Measurements from ENCODE around the gene ZNRF3. TPM values are rescaled to one million over a fixed set of nuclear protein-coding genes. Genes with fewer than 3 reads are reported as not detected.

Gene ZNRF3
- polyA plus RNA-seq, 1 donor from 2014 or later = 2.9 TPM

- no peak overlapping the region for H3K27ac ChIP-seq (ENCODE audit: low read length)
- no peak overlapping the region for H3K9ac ChIP-seq (ENCODE audit: low read length)
- TF ChIP-seq, protein P1, sequence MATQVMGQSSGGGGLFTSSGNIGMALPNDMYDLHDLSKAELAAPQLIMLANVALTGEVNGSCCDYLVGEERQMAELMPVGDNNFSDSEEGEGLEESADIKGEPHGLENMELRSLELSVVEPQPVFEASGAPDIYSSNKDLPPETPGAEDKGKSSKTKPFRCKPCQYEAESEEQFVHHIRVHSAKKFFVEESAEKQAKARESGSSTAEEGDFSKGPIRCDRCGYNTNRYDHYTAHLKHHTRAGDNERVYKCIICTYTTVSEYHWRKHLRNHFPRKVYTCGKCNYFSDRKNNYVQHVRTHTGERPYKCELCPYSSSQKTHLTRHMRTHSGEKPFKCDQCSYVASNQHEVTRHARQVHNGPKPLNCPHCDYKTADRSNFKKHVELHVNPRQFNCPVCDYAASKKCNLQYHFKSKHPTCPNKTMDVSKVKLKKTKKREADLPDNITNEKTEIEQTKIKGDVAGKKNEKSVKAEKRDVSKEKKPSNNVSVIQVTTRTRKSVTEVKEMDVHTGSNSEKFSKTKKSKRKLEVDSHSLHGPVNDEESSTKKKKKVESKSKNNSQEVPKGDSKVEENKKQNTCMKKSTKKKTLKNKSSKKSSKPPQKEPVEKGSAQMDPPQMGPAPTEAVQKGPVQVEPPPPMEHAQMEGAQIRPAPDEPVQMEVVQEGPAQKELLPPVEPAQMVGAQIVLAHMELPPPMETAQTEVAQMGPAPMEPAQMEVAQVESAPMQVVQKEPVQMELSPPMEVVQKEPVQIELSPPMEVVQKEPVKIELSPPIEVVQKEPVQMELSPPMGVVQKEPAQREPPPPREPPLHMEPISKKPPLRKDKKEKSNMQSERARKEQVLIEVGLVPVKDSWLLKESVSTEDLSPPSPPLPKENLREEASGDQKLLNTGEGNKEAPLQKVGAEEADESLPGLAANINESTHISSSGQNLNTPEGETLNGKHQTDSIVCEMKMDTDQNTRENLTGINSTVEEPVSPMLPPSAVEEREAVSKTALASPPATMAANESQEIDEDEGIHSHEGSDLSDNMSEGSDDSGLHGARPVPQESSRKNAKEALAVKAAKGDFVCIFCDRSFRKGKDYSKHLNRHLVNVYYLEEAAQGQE (IDR thresholded peaks at IDR 0.05; ENCODE audit: borderline replicate concordance) = no peak
- TF ChIP-seq EZH2 (IDR thresholded peaks at IDR 0.05; ENCODE audit: borderline replicate concordance, insufficient read depth, low read length, poor library complexity, severe bottlenecking) (no peak), CTCF (IDR thresholded peaks at IDR 0.05; ENCODE audit: poor library complexity, severe bottlenecking) (no peak), MXI1 (conservative IDR thresholded peaks at IDR 0.05; ENCODE audit: poor library complexity, severe bottlenecking) (no peak), RAD21 (conservative IDR thresholded peaks at IDR 0.05) (no peak), EP300 (conservative IDR thresholded peaks at IDR 0.05; ENCODE audit: poor library complexity, severe bottlenecking) (no peak), TAF1 (IDR thresholded peaks at IDR 0.05; ENCODE audit: low read depth) (no peak), POLR2AphosphoS5 (IDR thresholded peaks at IDR 0.05) (no peak), SMC3 (conservative IDR thresholded peaks at IDR 0.05; ENCODE audit: poor library complexity) (no peak)
- H3K79me2 ChIP-seq (replicated peaks; ENCODE audit: insufficient read depth, low read length) = peaks cover 5% of the 10 kb centered on the region
- no peaks in the 10 kb centered on the region for H3K9me3 ChIP-seq (ENCODE audit: low read length)
- no peaks in the 10 kb centered on the region for H3K9me2 ChIP-seq (ENCODE audit: insufficient read depth, low read length)
- no peak overlapping the region for H3K4me2 ChIP-seq (ENCODE audit: low read length)
- H3K27me3 ChIP-seq (ENCODE audit: insufficient read depth, low read depth, low read length) = no peaks in the 10 kb centered on the region
- no peak overlapping the region for H3K4me3 ChIP-seq (ENCODE audit: low read length)
- H3K36me3 ChIP-seq (ENCODE audit: insufficient read depth, low read length) = no peaks in the 10 kb centered on the region
- H4K20me1 ChIP-seq (ENCODE audit: insufficient read depth) = no peaks in the 10 kb centered on the region
- no peaks in the 10 kb centered on the region for H3F3A ChIP-seq (ENCODE audit: insufficient read depth, low read length, poor library complexity, severe bottlenecking)
- H2AFZ ChIP-seq (ENCODE audit: low read depth, low read length) = no peak overlapping the region
These were observed 70.9 kb downstream of the ZNRF3 start for GRCh38 chr22:28953976-28954880.

DNA sequence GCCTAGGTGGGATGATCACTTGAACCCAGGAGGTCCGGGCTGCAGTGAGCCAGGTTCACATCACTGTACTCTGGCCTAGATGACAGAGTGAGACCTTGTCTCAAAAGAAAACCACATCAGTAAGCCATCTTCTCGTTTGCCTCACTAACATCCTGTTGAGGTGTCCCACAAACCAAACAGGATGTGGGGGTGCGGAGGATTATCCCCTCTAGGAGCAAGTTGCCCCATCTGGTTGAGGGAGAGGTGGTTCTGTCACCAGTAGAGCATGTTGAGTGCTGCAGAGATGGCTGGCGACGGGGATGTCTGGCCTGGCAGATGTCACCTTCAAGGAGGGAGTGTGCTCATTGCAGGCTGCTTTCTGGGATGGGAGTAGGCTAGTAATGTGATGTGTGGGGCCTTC lies 72.4 kb downstream of the ZNRF3 start:
- H3K79me2 ChIP-seq (replicated peaks; ENCODE audit: insufficient read depth, low read length) = peaks cover 3% of the 10 kb centered on the region
- H3K27ac ChIP-seq (ENCODE audit: low read length) = no peak overlapping the region
- H3F3A ChIP-seq (ENCODE audit: insufficient read depth, low read length, poor library complexity, severe bottlenecking) = no peaks in the 10 kb centered on the region

More for the DNA sequence above, 72.4 kb downstream of the ZNRF3 start:
- no peak overlapping the region for H3K9ac ChIP-seq (ENCODE audit: low read length)
- H2AFZ ChIP-seq (ENCODE audit: low read depth, low read length) = no peak overlapping the region
- H3K4me3 ChIP-seq (ENCODE audit: low read length) = no peak overlapping the region
- TF ChIP-seq CTCF (IDR thresholded peaks at IDR 0.05; ENCODE audit: poor library complexity, severe bottlenecking) (no peak), POLR2AphosphoS5 (IDR thresholded peaks at IDR 0.05) (no peak)
- TF ChIP-seq, protein P1 (IDR thresholded peaks at IDR 0.05; ENCODE audit: borderline replicate concordance) = no peak
- no peaks in the 10 kb centered on the region for H3K36me3 ChIP-seq (ENCODE audit: insufficient read depth, low read length)
- no peak overlapping the region for H3K4me2 ChIP-seq (ENCODE audit: low read length)
- H3K27me3 ChIP-seq (ENCODE audit: insufficient read depth, low read depth, low read length) = no peaks in the 10 kb centered on the region
- no peaks in the 10 kb centered on the region for H3K9me2 ChIP-seq (ENCODE audit: insufficient read depth, low read length)
- no peaks in the 10 kb centered on the region for H3K9me3 ChIP-seq (ENCODE audit: low read length)
- no peaks in the 10 kb centered on the region for H4K20me1 ChIP-seq (ENCODE audit: insufficient read depth)
